SU-DHL-6 (cell line): Measurements from ENCODE around the gene AMOTL1.

ENCODE experiments used
- H2AFZ ChIP-seq: fragments of 200-600 bp; sonication (generic); 2 replicates; pipeline ENCODE4 v1.6.1; 2014; ENCODE audit warnings: low read depth, mild to moderate bottlenecking, moderate library complexity, mixed read lengths, antibody characterized with exemption, low read length; ENCODE audit not compliant: severe bottlenecking
- H3F3A ChIP-seq: fragments of 200-600 bp; shearing (Covaris generic); 2 replicates; pipeline ENCODE4 v1.6.0; 2016; ENCODE audit warnings: antibody characterized with exemption, mild to moderate bottlenecking; ENCODE audit not compliant: insufficient read depth
- H3K27ac ChIP-seq: fragments of 200-600 bp; sonication (generic); 2 replicates; pipeline ENCODE4 v1.5.1; 2016; ENCODE audit warnings: low read depth, mild to moderate bottlenecking, low read length, moderate library complexity, mixed read lengths
- H3K27me3 ChIP-seq: fragments of 200-600 bp; sonication (generic), shearing (Covaris generic); 2 replicates; pipeline ENCODE4 v1.6.0; 2014; ENCODE audit warnings: mild to moderate bottlenecking, low read length
- H3K36me3 ChIP-seq: fragments of 200-600 bp; sonication (generic); 2 replicates; pipeline ENCODE4 v1.6.1; 2014; ENCODE audit warnings: mild to moderate bottlenecking, low read length, mixed read lengths
- H3K4me2 ChIP-seq: fragments of 300-600, 200-600 bp; shearing (Covaris generic), sonication (generic); 2 replicates; pipeline ENCODE4 v1.6.0; 2014; ENCODE audit warnings: low read length, low read depth, mild to moderate bottlenecking; ENCODE audit not compliant: poor library complexity, severe bottlenecking
- H3K4me3 ChIP-seq: fragments of 200-600 bp; sonication (generic); 2 replicates; pipeline ENCODE4 v1.5.1; 2014; ENCODE audit warnings: antibody characterized with exemption, low read length, mild to moderate bottlenecking, mixed read lengths; ENCODE audit not compliant: insufficient read depth, poor library complexity, severe bottlenecking
- H3K79me2 ChIP-seq: fragments of 200-600 bp; sonication (generic); 2 replicates; pipeline ENCODE4 v1.6.1; 2014; ENCODE audit warnings: mild to moderate bottlenecking, low read length, moderate library complexity; ENCODE audit not compliant: insufficient read depth
- H3K9ac ChIP-seq: fragments of 200-600 bp; sonication (generic); 2 replicates; pipeline ENCODE4 v1.7.0; 2014; ENCODE audit warnings: mild to moderate bottlenecking, low read length
- H3K9me2 ChIP-seq: fragments of 200-600 bp; sonication (generic); replicated peaks from 2 replicates; pipeline ENCODE4 v1.6.1; 2014; ENCODE audit warnings: low read length; ENCODE audit not compliant: insufficient read depth
- H3K9me3 ChIP-seq: fragments of 200-600 bp; sonication (generic); 2 replicates; pipeline ENCODE4 v1.6.1; 2014; ENCODE audit warnings: low read length, mixed read lengths; ENCODE audit not compliant: insufficient read depth
- H4K20me1 ChIP-seq: fragments of 200-600 bp; sonication (generic); 2 replicates; pipeline ENCODE4 v1.6.1; 2014; ENCODE audit warnings: low read depth, mild to moderate bottlenecking, antibody characterized with exemption, low read length, moderate library complexity, mixed read lengths
- CTCF ChIP-seq: fragments of 200-600 bp; sonication (generic); IDR thresholded peaks from one replicate; pipeline ENCODE4 v1.5.1; 2017; ENCODE audit warnings: antibody characterized with exemption, mild to moderate bottlenecking, low read length, moderate library complexity; ENCODE audit not compliant: insufficient read depth, poor library complexity, severe bottlenecking
- EZH2phosphoT487 ChIP-seq: fragments of 200-600 bp; sonication (generic), shearing (Covaris generic); conservative IDR thresholded peaks from 2 replicates; pipeline ENCODE4 v1.6.1; 2018; ENCODE audit warnings: mild to moderate bottlenecking, antibody characterized with exemption, low read length, moderate library complexity, mixed read lengths

AMOTL1 gene

GRCh38 chr11:94822080-94822479, 53.9 kb downstream of the AMOTL1 start:
- H3K9me3 ChIP-seq: no peaks in the 10 kb centered on the region
- H3F3A ChIP-seq: no peaks in the 10 kb centered on the region
- H3K9me2 ChIP-seq: no peaks in the 10 kb centered on the region
- H3K4me3 ChIP-seq: no peak overlapping the region
- no peaks in the 10 kb centered on the region for H3K79me2 ChIP-seq
- no peaks in the 10 kb centered on the region for H3K36me3 ChIP-seq
- no peaks in the 10 kb centered on the region for H4K20me1 ChIP-seq
- H3K27ac ChIP-seq: no peak overlapping the region
- TF ChIP-seq EZH2phosphoT487 (no peak), CTCF (no peak)
- H2AFZ ChIP-seq: no peak overlapping the region
- no peak overlapping the region for H3K9ac ChIP-seq
- no peaks in the 10 kb centered on the region for H3K27me3 ChIP-seq
- no peak overlapping the region for H3K4me2 ChIP-seq

- Histone ChIP-seq H3K36me3 (no peaks in the 10 kb centered on the region), H3K79me2 (no peaks in the 10 kb centered on the region)
These were observed 55.1 kb downstream of the AMOTL1 start for GRCh38 chr11:94823102-94823732.

GRCh38 chr11:94825031-94825430, 56.9 kb downstream of the AMOTL1 start:
- TF ChIP-seq CTCF: no peak
- no peak for TF ChIP-seq EZH2phosphoT487
- no peak overlapping the region for H2AFZ ChIP-seq
- H3K4me3 ChIP-seq: no peak overlapping the region
- no peak overlapping the region for H3K27ac ChIP-seq
- H3K27me3 ChIP-seq: no peaks in the 10 kb centered on the region
- H3K9ac ChIP-seq: no peak overlapping the region
- no peaks in the 10 kb centered on the region for H4K20me1 ChIP-seq
- no peaks in the 10 kb centered on the region for H3K9me2 ChIP-seq
- no peak overlapping the region for H3K4me2 ChIP-seq
- no peaks in the 10 kb centered on the region for H3K9me3 ChIP-seq
- H3K79me2 ChIP-seq: no peaks in the 10 kb centered on the region
- no peaks in the 10 kb centered on the region for H3K36me3 ChIP-seq
- H3F3A ChIP-seq: no peaks in the 10 kb centered on the region

More at GRCh38 chr11:94823102-94823732, 55.1 kb downstream of the AMOTL1 start:
- H3K27me3 ChIP-seq: no peaks in the 10 kb centered on the region
- H3K9me2 ChIP-seq: no peaks in the 10 kb centered on the region
- H3F3A ChIP-seq: no peaks in the 10 kb centered on the region
- no peak overlapping the region for H3K4me2 ChIP-seq
- H2AFZ ChIP-seq: no peak overlapping the region
- H3K9ac ChIP-seq: no peak overlapping the region
- TF ChIP-seq EZH2phosphoT487: no peak
- no peak for TF ChIP-seq CTCF
- H3K27ac ChIP-seq: no peak overlapping the region
- no peaks in the 10 kb centered on the region for H3K9me3 ChIP-seq
- no peaks in the 10 kb centered on the region for H4K20me1 ChIP-seq
- H3K4me3 ChIP-seq: no peak overlapping the region
